HG02798 (cell line): ENCODE data around the gene PAF1.

Experiments used
- ATAC-seq: cut with Tn5 transposase; IDR thresholded peaks from one replicate; pipeline ENCODE4 v1.9.1; 2021; ENCODE audit warnings: mild to moderate bottlenecking; ENCODE audit not compliant: unreplicated experiment, poor library complexity

Gene PAF1

GRCh38 chr19:39390751-39391437, at the start of gene PAF1, which contains the start of gene MED29:
TSS of gene PAF1 (minus strand) at chr19:39391106. CDS start at chr19:39390864, 242 bp downstream.
TSS of gene MED29 (plus strand) at chr19:39391378. CDS start at chr19:39391423, 45 bp downstream.
- ATAC-seq = peak; percentile 96

DNA sequence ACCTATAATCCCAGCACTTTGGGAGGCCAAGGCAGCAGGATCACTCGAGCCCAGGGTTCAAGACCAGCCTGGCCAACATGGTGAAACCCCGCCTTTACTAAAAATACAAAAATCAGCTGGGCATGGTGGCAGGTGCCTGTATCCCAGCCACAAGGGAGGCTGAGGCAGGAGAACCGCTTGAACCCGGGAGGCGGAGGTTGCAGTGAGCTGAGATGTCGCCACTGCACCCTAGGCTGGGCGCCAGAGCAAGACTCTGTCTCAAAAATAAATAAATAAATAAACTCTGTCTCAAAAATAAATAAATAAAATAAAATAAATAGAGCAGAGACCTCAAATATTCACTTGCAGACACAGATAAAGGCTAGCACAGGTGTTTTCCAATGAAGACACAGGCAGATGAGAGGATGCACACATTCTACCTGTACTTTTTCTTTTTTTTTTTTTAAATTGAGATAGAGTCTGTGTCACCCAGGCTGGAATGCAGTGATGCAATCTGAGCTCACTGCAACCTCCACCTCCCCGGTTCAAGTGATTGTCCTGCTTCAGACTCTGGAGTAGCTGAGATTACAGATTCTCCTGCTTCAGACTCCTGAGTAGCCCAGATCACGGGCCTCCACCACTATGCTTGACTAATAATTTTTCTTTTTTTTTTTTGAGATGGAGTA, 47.5 kb upstream of the PAF1 start:
- no peak for ATAC-seq

GRCh38 chr19:39436350-39436716, 45.4 kb upstream of the PAF1 start:
- no peak for ATAC-seq

- peak; percentile 90 for ATAC-seq
These were observed 44.8 kb upstream of the PAF1 start, which contains the start of gene RPS16 for GRCh38 chr19:39435499-39436349. TSS of gene RPS16 (minus strand) at chr19:39435949. CDS start at chr19:39435895, 54 bp downstream.

DNA sequence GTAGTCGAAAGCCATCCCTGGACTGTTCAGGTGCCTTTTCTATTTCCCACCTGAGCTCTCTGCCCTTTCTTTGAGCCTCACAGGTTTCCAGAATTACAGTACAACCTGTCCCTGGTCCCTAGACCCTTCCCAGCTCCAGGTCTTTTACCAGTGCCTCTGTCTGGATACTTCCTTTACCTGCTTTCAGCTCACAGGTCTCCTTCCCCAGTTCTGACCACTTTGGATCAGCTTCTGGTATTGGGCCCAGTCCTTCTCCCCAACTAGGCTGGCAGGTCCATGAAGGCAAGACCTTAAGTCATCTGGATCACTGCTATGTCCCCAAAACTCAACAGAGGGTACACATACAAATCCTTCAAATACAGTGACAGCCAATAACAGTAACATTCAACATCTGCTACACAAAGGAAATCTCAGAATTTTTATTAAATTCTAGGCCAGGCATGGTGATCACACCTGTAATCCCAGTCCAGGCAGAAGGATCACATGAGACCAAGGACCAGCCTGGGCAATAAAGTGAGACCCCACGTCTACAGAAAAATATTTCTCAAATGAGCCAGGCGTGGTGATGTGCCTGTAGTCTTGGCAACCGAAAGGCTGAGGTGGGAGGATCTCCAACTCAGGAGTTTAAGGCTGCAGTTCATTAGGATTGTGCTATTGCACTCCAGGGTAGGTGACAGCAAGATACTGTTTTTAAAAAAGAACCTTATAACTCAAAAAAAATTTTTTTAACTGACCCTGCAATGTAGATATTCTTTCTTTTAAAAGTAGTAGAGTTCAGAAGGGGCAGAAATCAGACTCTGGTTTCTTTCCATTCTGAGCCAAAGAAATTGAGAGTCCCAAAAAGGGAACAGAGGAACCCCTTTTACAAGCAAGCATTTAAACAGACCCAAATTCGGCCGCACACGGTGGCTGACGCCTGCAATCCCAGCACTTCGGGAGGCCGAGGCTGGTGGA, 43.5 kb upstream of the PAF1 start:
- ATAC-seq = no peak

- ATAC-seq = no peak
These were observed 42.7 kb upstream of the PAF1 start for GRCh38 chr19:39433480-39434079.

DNA sequence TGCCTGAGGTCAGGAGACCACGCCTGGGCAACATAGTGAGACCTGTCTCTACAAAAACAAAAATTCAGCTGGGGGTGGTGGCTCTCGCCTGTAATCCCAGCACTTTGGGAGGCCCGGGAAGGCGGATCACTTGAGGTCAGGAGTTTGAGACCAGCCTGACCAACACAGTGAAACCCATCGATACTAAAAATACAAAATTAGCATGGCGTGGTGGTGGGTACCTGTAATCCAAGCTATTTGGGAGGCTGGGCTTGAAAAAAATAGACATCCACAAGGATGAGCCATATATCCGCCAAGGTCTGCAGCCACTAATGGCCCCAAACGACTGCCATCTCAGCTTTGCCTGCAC, 41.7 kb upstream of the PAF1 start:
- ATAC-seq = no peak

GRCh38 chr19:39430675-39431593, 40.0 kb upstream of the PAF1 start:
- ATAC-seq = peak; percentile 32

DNA sequence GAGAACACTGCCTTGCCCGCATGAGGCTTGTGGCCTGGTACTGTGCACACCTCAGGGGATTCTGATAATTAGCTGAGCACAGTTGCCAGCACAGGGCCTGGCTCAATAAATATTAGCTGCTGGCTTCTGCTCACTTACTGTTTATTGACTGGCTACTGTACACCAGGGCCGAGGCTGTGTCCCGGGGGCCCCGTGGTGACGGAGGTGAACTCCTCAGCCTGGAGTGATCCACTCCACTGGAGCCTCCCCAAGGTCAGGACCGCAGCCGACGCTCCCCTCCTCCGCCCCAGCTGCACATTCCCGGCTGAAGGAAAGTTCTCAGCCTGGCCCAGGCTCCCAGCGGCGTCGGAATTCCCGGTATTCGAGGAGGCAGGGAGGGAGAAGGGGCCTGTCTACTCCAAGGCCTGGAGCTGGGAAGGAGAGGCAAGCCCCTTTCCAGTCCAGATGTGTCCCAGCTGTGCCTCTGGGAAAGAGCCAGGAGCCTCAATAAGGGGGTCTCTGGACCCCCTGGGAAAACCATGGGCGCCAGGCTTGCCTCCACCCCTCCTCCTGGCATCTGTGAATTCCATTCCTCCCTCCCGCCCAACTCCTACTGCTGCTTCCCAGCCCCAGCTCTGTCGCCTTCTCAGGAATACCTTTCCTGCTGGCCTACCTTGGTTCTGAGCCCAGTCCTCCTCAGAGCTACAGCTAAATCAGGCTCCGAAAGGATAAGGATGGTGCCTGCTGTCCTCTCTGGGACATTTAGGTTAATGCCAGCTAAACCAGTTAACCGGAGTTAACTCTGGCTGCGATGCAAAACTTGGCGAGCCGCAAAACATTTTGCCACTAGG, 37.6 kb upstream of the PAF1 start:
- no peak for ATAC-seq

DNA sequence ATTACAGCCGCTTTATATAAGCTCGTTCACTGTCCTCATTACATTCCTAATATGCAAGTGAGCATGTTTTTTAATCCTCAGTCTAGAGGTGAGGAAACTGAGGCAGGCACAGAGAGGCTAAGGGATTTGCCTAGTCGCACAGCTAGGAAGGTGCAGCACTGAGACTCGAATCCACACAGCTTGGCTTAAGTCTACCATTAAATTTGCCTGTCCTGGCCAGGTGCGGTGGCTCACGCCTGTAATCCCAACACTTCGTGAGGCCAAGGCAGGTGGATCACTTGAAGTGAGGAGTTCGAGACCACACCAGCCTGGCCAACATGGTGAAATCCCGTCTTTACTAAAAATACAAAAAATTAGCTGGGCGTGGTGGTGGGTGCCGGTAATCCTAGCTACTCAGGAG, 36.8 kb upstream of the PAF1 start:
- ATAC-seq = no peak

- no peak for ATAC-seq
These were observed 35.3 kb upstream of the PAF1 start for GRCh38 chr19:39426170-39426569.

DNA sequence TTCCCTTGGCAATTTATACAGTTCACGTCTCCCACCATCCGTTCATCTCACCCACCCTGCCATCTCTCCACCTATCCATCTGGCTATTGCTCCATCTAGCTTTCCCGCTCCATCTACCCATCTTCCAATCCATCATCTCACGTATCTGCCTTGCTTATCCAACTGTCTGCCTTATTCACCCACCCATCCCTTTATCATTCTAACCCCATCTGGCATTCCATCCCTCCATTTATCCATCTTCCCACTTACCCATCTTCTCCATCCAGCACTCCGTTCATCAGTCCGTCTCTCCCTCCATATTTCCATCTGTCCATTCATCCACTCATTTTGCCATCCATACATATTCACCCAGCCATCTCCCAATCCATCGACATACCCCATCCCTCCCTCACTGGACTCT, 34.8 kb upstream of the PAF1 start:
- no peak for ATAC-seq

DNA sequence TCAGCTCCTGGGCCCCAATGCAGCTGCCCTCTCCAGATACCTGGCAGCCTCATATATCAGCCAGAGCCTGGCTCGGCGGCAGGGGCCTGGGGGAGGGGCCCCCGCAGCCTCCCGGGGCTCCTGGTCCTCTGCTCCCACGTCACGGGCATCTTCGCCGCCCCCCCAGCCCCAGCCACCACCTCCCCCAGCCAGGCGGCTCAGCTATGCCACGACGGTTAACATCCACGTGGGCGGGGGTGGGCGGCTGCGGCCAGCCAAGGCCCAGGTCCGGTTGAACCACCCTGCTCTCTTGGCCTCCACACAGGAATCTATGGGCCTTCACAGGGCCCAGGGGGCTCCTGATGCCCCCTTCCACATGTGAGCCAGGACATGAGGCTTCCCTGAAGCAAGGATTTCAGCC, 34.0 kb upstream of the PAF1 start:
- ATAC-seq = no peak

- no peak for ATAC-seq
These were observed 32.6 kb upstream of the PAF1 start for GRCh38 chr19:39423258-39424086.

DNA sequence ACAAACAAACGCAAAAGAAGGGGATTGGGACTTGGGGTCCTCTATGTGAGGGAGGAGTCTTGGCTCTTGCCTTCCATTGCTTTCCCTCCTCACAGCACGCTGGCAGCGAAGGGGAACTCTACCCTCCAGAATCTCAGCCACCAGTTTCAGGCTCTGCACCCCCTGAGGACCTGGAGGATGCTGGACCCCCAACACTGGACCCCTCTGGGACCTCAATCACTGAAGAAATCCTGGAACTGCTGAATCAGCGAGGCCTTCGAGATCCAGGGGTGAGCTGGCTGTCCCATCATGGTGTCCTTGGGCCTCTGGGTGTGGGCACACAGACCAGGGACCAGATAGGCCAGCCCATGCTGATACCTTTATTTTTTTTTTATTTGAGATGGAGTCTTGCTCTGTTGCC, 31.1 kb upstream of the PAF1 start:
- no peak for ATAC-seq

- ATAC-seq = no peak
These were observed 29.9 kb upstream of the PAF1 start for GRCh38 chr19:39420769-39421168.

GRCh38 chr19:39419003-39419402, 28.1 kb upstream of the PAF1 start:
- no peak for ATAC-seq
